K562 (cell line): ENCODE results near the gene CCDC73. TPM values are rescaled to one million over a fixed set of nuclear protein-coding genes. Genes with fewer than 3 reads are reported as not detected.

ENCODE experiments used
- CHD2 ChIP-seq: IDR thresholded peaks from 2 replicates; pipeline ENCODE4 v1.6.1; 2011; ENCODE audit warnings: low read depth, low read length
- FOXJ2 ChIP-seq: fragments of 200-800 bp; sonication (Bioruptor generic); IDR thresholded peaks from 2 replicates; pipeline ENCODE4 v1.6.1; 2016; ENCODE audit warnings: missing genetic modification characterization, missing compliant biosample characterization
- KLF6 ChIP-seq: fragments of 250-450 bp; sonication (Bioruptor Pico); IDR thresholded peaks from 2 replicates; pipeline ENCODE4 v1.4.0; 2020; ENCODE audit warnings: mild to moderate bottlenecking, moderate library complexity, borderline replicate concordance
- MED1 ChIP-seq: sonication (generic); formaldehyde crosslinking; IDR thresholded peaks from 2 replicates; pipeline ENCODE4 v1.8.1; 2023; ENCODE audit warnings: missing genetic modification reagents, borderline replicate concordance
- PCBP2 ChIP-seq: fragments of 200-400 bp; formaldehyde crosslinking; IDR thresholded peaks from 2 replicates; pipeline ENCODE4 v1.6.1; 2018; ENCODE audit warnings: low read length, low read depth, mild to moderate bottlenecking, moderate library complexity; ENCODE audit not compliant: poor library complexity, severe bottlenecking
- PHB ChIP-seq: fragments of 250-450 bp; sonication (Bioruptor Pico); IDR thresholded peaks from 2 replicates; pipeline ENCODE4 v1.5.0; 2021
- POLR3G ChIP-seq: IDR thresholded peaks from 2 replicates; pipeline ENCODE4 v1.6.1; 2011; ENCODE audit not compliant: insufficient read length, insufficient replicate concordance; ENCODE audit errors: extremely low read depth
- ZNF274 ChIP-seq: IDR thresholded peaks from 2 replicates; pipeline ENCODE4 v1.6.1; 2011; ENCODE audit warnings: low read depth, mild to moderate bottlenecking, low read length, moderate library complexity, borderline replicate concordance
- ZNF282 ChIP-seq: sonication (generic); formaldehyde crosslinking; IDR thresholded peaks from 2 replicates; pipeline ENCODE4 v1.8.1; 2023; ENCODE audit warnings: missing genetic modification reagents
- ZNF354B ChIP-seq: fragments of 250-450 bp; sonication (Bioruptor Pico); IDR thresholded peaks from 2 replicates; pipeline ENCODE4 v1.4.0; 2020
- polyA plus RNA-seq, 8 experiments: library from polyadenylated mRNA; depleted of rRNA in 4 of 8; stranded (reverse) in 5 of 8; unstranded in 3 of 8; fragments of >200 nt; fragmentation: Nextera tagmentation in 2 of 8; fragmentation: Illumina TruSeq in 1 of 8; extraction: Ambion mirVana in 2 of 8; extraction: Trizol in 1 of 8; gene quantifications; 2 replicates each; pipeline versions ENCODE4 v1.2.1 to v1.2.3, GENCODE V29; 2011 to 2014; ENCODE audit warnings: inconsistent platforms in 1 of 8, missing spikeins in 1 of 8
- total RNA-seq, 7 experiments: library from RNA; depleted of rRNA in 6 of 7; stranded (reverse); fragments of >200 nt in 6 of 7; fragmentation: Illumina TruSeq in 2 of 7; extraction: Trizol in 2 of 7; gene quantifications; 2 replicates each; pipeline versions ENCODE4 v1.2.1 to v1.2.3, GENCODE V29; 2011 to 2021; ENCODE audit warnings: low replicate concordance in 1 of 7
- TF ChIP-seq, protein P1 (sequence below), 2 experiments: fragments of 450-650 bp; IDR thresholded peaks; 2 replicates each; pipeline ENCODE4 v1.6.1; 2018; ENCODE audit warnings: mild to moderate bottlenecking in 2 of 2, low read depth in 1 of 2; ENCODE audit not compliant: partially characterized antibody in 2 of 2
- TF ChIP-seq, protein P2 (sequence below): fragments of 250-450 bp; sonication (Bioruptor Pico); IDR thresholded peaks from 2 replicates; pipeline ENCODE4 v1.5.1; 2021; ENCODE audit warnings: mild to moderate bottlenecking
- TF ChIP-seq, protein P3 (sequence below): fragments of 250-450 bp; sonication (Bioruptor Pico); IDR thresholded peaks from 2 replicates; pipeline ENCODE4 v1.5.0; 2020; ENCODE audit warnings: mild to moderate bottlenecking
- TF ChIP-seq, protein P4 (sequence below): IDR thresholded peaks from 2 replicates; pipeline ENCODE4 v1.6.1; 2014; ENCODE audit warnings: antibody characterized with exemption
- TF ChIP-seq, protein P5 (sequence below): fragments of 450-650 bp; IDR thresholded peaks from 2 replicates; pipeline ENCODE4 v1.6.1; 2014; ENCODE audit warnings: low read depth, mild to moderate bottlenecking, moderate library complexity, borderline replicate concordance

The CCDC73 gene
- total and polyA plus RNA-seq, 9 of the 15 experiments (the other 6 are each of a cell fraction or from before 2014, with no cell fraction given): 0.20 to 0.21 TPM; not detected in 7

DNA sequence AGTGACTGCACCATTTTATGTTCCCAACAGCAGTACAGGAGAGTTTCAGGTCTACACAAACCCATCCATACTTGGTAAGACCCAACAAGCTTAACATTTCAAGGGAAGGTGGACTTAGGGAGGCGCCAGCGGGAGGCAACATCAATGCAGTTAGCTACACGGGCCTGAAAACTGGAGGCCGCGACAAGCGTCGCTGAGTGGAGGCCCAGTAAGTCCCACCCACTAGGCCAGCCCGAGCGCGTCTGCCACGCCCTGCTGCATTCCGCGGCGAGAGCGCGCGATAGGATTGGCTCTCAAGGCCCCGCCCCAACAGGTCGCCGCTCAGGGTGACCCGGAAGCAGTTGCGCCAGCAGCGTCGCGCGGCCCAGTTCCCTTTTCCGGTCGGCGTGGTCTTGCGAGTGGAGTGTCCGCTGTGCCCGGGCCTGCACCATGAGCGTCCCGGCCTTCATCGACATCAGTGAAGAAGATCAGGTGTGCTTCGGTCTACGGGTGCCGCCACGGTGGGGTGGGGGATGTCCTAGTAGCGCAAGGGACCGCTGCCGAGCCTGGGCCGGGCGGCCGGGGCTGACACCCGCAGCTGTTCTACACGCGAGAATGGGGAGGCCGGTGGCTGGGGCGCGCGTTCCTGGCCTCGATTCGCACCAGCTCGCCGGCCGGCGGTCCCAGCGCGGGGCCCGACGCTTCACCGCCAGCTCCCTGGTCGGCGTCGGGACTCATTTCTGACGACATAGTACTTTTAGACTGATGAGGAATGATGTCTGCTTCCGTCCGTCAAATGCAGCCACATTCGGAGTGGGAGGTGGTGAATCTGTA is 210.8 kb downstream of the CCDC73 start, which contains the start of gene EIF3M (continued):
- TF ChIP-seq, protein P1, sequence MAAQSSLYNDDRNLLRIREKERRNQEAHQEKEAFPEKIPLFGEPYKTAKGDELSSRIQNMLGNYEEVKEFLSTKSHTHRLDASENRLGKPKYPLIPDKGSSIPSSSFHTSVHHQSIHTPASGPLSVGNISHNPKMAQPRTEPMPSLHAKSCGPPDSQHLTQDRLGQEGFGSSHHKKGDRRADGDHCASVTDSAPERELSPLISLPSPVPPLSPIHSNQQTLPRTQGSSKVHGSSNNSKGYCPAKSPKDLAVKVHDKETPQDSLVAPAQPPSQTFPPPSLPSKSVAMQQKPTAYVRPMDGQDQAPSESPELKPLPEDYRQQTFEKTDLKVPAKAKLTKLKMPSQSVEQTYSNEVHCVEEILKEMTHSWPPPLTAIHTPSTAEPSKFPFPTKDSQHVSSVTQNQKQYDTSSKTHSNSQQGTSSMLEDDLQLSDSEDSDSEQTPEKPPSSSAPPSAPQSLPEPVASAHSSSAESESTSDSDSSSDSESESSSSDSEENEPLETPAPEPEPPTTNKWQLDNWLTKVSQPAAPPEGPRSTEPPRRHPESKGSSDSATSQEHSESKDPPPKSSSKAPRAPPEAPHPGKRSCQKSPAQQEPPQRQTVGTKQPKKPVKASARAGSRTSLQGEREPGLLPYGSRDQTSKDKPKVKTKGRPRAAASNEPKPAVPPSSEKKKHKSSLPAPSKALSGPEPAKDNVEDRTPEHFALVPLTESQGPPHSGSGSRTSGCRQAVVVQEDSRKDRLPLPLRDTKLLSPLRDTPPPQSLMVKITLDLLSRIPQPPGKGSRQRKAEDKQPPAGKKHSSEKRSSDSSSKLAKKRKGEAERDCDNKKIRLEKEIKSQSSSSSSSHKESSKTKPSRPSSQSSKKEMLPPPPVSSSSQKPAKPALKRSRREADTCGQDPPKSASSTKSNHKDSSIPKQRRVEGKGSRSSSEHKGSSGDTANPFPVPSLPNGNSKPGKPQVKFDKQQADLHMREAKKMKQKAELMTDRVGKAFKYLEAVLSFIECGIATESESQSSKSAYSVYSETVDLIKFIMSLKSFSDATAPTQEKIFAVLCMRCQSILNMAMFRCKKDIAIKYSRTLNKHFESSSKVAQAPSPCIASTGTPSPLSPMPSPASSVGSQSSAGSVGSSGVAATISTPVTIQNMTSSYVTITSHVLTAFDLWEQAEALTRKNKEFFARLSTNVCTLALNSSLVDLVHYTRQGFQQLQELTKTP (IDR thresholded peaks at IDR 0.05; ENCODE audit: low read depth in 1 of 2, partially characterized antibody in 2 of 2): peak in 1 of 2 experiments; percentile 27
- TF ChIP-seq, protein P2, sequence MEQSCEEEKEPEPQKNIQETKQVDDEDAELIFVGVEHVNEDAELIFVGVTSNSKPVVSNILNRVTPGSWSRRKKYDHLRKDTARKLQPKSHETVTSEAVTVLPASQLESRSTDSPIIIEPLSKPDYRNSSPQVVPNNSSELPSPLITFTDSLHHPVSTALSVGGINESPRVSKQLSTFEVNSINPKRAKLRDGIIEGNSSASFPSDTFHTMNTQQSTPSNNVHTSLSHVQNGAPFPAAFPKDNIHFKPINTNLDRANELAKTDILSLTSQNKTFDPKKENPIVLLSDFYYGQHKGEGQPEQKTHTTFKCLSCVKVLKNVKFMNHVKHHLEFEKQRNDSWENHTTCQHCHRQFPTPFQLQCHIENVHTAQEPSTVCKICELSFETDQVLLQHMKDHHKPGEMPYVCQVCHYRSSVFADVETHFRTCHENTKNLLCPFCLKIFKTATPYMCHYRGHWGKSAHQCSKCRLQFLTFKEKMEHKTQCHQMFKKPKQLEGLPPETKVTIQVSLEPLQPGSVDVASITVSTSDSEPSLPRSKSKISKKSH (CRISPR knock-in tag): no peak
- TF ChIP-seq ZNF274 (no peak), CHD2 (peak; percentile 53; the same call in 1 of the 2 replicates), PHB (CRISPR knock-in tag) (no peak), ZNF282 (CRISPR knock-in tag) (no peak), PCBP2 (no peak), KLF6 (no peak), MED1 (no peak), FOXJ2 (tag) (no peak), POLR3G (no peak), ZNF354B (CRISPR knock-in tag) (no peak)
- TF ChIP-seq, protein P3, sequence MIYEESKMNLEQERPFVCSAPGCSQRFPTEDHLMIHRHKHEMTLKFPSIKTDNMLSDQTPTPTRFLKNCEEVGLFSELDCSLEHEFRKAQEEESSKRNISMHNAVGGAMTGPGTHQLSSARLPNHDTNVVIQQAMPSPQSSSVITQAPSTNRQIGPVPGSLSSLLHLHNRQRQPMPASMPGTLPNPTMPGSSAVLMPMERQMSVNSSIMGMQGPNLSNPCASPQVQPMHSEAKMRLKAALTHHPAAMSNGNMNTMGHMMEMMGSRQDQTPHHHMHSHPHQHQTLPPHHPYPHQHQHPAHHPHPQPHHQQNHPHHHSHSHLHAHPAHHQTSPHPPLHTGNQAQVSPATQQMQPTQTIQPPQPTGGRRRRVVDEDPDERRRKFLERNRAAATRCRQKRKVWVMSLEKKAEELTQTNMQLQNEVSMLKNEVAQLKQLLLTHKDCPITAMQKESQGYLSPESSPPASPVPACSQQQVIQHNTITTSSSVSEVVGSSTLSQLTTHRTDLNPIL (CRISPR knock-in tag): no peak
- TF ChIP-seq, protein P4, sequence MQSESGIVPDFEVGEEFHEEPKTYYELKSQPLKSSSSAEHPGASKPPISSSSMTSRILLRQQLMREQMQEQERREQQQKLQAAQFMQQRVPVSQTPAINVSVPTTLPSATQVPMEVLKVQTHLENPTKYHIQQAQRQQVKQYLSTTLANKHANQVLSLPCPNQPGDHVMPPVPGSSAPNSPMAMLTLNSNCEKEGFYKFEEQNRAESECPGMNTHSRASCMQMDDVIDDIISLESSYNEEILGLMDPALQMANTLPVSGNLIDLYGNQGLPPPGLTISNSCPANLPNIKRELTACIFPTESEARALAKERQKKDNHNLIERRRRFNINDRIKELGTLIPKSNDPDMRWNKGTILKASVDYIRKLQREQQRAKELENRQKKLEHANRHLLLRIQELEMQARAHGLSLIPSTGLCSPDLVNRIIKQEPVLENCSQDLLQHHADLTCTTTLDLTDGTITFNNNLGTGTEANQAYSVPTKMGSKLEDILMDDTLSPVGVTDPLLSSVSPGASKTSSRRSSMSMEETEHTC: no peak
- TF ChIP-seq, protein P5, sequence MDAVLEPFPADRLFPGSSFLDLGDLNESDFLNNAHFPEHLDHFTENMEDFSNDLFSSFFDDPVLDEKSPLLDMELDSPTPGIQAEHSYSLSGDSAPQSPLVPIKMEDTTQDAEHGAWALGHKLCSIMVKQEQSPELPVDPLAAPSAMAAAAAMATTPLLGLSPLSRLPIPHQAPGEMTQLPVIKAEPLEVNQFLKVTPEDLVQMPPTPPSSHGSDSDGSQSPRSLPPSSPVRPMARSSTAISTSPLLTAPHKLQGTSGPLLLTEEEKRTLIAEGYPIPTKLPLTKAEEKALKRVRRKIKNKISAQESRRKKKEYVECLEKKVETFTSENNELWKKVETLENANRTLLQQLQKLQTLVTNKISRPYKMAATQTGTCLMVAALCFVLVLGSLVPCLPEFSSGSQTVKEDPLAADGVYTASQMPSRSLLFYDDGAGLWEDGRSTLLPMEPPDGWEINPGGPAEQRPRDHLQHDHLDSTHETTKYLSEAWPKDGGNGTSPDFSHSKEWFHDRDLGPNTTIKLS: peak; percentile 87; the same call in 1 of the 2 replicates
